ENCODE data around the gene ZNF398.

ZNF398 gene

DNA sequence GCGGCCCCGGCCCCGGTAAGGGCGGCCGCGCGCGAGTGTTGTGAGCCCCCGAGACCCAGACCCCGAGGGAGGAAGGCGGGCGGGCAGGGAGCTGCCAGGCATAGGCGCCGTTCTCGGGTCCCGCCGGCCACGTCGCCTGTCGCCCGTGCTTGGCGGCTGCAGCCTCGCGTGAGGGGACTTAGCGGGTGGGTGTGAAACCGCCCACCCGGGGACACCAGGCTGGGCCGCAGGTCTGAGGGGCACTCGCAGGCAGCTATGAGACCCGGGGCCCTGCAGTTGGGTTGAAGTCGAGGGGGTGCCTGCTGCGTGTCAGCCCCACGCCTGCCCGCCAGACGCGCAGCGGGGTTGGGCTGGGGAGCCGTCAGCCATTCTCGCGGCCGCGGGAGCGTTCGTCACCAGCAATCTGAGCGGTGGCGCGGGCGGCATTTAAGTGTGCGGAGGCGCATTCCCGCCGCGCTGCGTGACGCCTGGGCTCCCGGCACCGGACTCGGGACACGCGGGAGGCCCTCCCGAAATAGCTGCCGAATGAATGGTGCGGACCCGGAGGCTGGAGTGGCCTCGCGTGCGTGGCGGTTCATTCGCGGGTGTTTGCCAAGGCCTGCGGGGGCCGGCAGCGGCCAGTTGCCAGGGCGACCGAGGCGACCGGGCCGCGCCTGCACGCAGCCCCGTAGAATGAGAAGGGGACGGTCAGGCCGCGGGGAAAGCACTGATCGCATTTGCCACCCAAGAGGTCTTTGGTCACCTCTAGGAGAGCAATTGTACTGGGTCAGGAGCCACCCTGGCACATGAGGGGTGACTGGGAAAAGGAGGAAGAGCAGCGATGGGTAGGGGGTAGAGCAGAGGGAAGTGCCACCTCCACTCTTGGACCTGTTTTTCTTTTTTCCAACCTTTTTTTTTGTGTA, 750 bp downstream of the ZNF398 start (continued):
- peak; percentile 60; the same call in 1 of the 2 replicates for TF ChIP-seq BCL11B (tag by site-specific recombination; IDR thresholded peaks at IDR 0.05; ENCODE audit: low read depth)
- TF ChIP-seq ZNF366 (tag by site-specific recombination; conservative IDR thresholded peaks at IDR 0.05) = no peak
- no peak for TF ChIP-seq SETDB1 (IDR thresholded peaks at IDR 0.05; ENCODE audit: insufficient read length, low read length)
- no peak for TF ChIP-seq ZNF132 (tag by site-specific recombination; IDR thresholded peaks at IDR 0.05; ENCODE audit: borderline replicate concordance)
- TF ChIP-seq, protein P1, sequence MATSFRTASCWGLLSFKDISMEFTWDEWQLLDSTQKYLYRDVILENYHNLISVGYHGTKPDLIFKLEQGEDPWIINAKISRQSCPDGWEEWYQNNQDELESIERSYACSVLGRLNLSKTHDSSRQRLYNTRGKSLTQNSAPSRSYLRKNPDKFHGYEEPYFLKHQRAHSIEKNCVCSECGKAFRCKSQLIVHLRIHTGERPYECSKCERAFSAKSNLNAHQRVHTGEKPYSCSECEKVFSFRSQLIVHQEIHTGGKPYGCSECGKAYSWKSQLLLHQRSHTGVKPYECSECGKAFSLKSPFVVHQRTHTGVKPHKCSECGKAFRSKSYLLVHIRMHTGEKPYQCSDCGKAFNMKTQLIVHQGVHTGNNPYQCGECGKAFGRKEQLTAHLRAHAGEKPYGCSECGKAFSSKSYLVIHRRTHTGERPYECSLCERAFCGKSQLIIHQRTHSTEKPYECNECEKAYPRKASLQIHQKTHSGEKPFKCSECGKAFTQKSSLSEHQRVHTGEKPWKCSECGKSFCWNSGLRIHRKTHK (tag by site-specific recombination; IDR thresholded peaks at IDR 0.05) = no peak
- no peak for TF ChIP-seq GLI2 (tag by site-specific recombination; IDR thresholded peaks at IDR 0.05; ENCODE audit: borderline replicate concordance, low read depth)
- no peak for TF ChIP-seq ZNF214 (tag by site-specific recombination; IDR thresholded peaks at IDR 0.05; ENCODE audit: borderline replicate concordance)
- TF ChIP-seq ZNF560 (tag by site-specific recombination; IDR thresholded peaks at IDR 0.05; ENCODE audit: borderline replicate concordance) = no peak
- TF ChIP-seq ZNF529 (tag by site-specific recombination; IDR thresholded peaks at IDR 0.05; ENCODE audit: insufficient replicate concordance) = no peak
- TF ChIP-seq ZNF544 (tag by site-specific recombination; IDR thresholded peaks at IDR 0.05) = no peak
- TF ChIP-seq ZNF677 (tag by site-specific recombination; IDR thresholded peaks at IDR 0.05) = 0 out of 2 replicates have a peak, but pooled peaks have one; percentile 0
- peak; percentile 62; the same call in 1 of the 2 replicates for TF ChIP-seq ZNF324 (tag by site-specific recombination; IDR thresholded peaks at IDR 0.05)
- TF ChIP-seq ZNF184 (tag by site-specific recombination; IDR thresholded peaks at IDR 0.05) = no peak
- 0 out of 2 replicates have a peak, but pooled peaks have one; percentile 43 for TF ChIP-seq ZNF629 (tag by site-specific recombination; IDR thresholded peaks at IDR 0.05)
- no peak for TF ChIP-seq ZNF521 (tag by site-specific recombination; IDR thresholded peaks at IDR 0.05)
- TF ChIP-seq ZNF785 (tag by site-specific recombination; IDR thresholded peaks at IDR 0.05) = no peak
- TF ChIP-seq GLI4 (tag by site-specific recombination; IDR thresholded peaks at IDR 0.05) = 0 out of 2 replicates have a peak, but pooled peaks have one; percentile 31
- peak; percentile 81 for TF ChIP-seq ZIC2 (tag by site-specific recombination; IDR thresholded peaks at IDR 0.05)
- no peak for TF ChIP-seq ZNF514 (tag by site-specific recombination; IDR thresholded peaks at IDR 0.05)
- no peak for TF ChIP-seq ZNF660 (tag by site-specific recombination; IDR thresholded peaks at IDR 0.05)
- TF ChIP-seq, protein P2, sequence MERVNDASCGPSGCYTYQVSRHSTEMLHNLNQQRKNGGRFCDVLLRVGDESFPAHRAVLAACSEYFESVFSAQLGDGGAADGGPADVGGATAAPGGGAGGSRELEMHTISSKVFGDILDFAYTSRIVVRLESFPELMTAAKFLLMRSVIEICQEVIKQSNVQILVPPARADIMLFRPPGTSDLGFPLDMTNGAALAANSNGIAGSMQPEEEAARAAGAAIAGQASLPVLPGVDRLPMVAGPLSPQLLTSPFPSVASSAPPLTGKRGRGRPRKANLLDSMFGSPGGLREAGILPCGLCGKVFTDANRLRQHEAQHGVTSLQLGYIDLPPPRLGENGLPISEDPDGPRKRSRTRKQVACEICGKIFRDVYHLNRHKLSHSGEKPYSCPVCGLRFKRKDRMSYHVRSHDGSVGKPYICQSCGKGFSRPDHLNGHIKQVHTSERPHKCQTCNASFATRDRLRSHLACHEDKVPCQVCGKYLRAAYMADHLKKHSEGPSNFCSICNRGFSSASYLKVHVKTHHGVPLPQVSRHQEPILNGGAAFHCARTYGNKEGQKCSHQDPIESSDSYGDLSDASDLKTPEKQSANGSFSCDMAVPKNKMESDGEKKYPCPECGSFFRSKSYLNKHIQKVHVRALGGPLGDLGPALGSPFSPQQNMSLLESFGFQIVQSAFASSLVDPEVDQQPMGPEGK (tag by site-specific recombination; IDR thresholded peaks at IDR 0.05) = peak; percentile 77
- no peak for TF ChIP-seq ZBTB21 (tag by site-specific recombination; IDR thresholded peaks at IDR 0.05)
- no peak for TF ChIP-seq SCRT2 (tag by site-specific recombination; IDR thresholded peaks at IDR 0.05)
- TF ChIP-seq ZNF114 (tag by site-specific recombination; IDR thresholded peaks at IDR 0.05) = no peak
- no peak for TF ChIP-seq PRDM1 (tag by site-specific recombination; IDR thresholded peaks at IDR 0.05)
- TF ChIP-seq ZNF404 (tag by site-specific recombination; IDR thresholded peaks at IDR 0.05) = no peak
- peak; percentile 80 for TF ChIP-seq ZNF341 (tag by site-specific recombination; IDR thresholded peaks at IDR 0.05; ENCODE audit: low read depth)
- TF ChIP-seq RBAK (tag by site-specific recombination; IDR thresholded peaks at IDR 0.05) = no peak
- no peak; the same call in 1 of the 2 replicates for TF ChIP-seq ZNF561 (tag by site-specific recombination; IDR thresholded peaks at IDR 0.05; ENCODE audit: borderline replicate concordance)
- no peak for TF ChIP-seq ZNF23 (tag by site-specific recombination; IDR thresholded peaks at IDR 0.05; ENCODE audit: borderline replicate concordance)
- peak; percentile 89 for TF ChIP-seq ZNF449 (tag by site-specific recombination; IDR thresholded peaks at IDR 0.05)
- TF ChIP-seq ZNF626 (tag by site-specific recombination; IDR thresholded peaks at IDR 0.05) = no peak
- TF ChIP-seq, protein P3, sequence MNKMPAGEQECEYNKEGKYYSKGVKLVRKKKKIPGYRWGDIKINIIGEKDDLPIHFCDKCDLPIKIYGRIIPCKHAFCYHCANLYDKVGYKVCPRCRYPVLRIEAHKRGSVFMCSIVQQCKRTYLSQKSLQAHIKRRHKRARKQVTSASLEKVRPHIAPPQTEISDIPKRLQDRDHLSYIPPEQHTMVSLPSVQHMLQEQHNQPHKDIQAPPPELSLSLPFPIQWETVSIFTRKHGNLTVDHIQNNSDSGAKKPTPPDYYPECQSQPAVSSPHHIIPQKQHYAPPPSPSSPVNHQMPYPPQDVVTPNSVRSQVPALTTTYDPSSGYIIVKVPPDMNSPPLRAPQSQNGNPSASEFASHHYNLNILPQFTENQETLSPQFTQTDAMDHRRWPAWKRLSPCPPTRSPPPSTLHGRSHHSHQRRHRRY (tag by site-specific recombination; IDR thresholded peaks at IDR 0.05) = no peak
- TF ChIP-seq, protein P4, sequence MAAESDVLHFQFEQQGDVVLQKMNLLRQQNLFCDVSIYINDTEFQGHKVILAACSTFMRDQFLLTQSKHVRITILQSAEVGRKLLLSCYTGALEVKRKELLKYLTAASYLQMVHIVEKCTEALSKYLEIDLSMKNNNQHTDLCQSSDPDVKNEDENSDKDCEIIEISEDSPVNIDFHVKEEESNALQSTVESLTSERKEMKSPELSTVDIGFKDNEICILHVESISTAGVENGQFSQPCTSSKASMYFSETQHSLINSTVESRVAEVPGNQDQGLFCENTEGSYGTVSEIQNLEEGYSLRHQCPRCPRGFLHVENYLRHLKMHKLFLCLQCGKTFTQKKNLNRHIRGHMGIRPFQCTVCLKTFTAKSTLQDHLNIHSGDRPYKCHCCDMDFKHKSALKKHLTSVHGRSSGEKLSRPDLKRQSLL (tag by site-specific recombination; IDR thresholded peaks at IDR 0.05) = no peak

Measured in HEK293 (cell line).